Loucy (cell line): ENCODE measurements around the gene MYOF.

Experiments used
- H2AFZ ChIP-seq: fragments of 200-600 bp; sonication (generic); 2 replicates; pipeline ENCODE4 v1.6.0; 2016; ENCODE audit warnings: antibody characterized with exemption, mild to moderate bottlenecking, low read length, moderate library complexity
- H3F3A ChIP-seq: fragments of 200-600 bp; 2 replicates; pipeline ENCODE4 v1.6.0; 2016; ENCODE audit warnings: antibody characterized with exemption, low read depth, mild to moderate bottlenecking
- H3K27me3 ChIP-seq: fragments of 200-600 bp; sonication (generic); 2 replicates; pipeline ENCODE4 v1.6.1; 2014; ENCODE audit warnings: low read length, mild to moderate bottlenecking; ENCODE audit not compliant: insufficient read depth, poor library complexity, severe bottlenecking
- H3K36me3 ChIP-seq: fragments of 200-600 bp; sonication (generic); 2 replicates; pipeline ENCODE4 v1.6.1; 2016; ENCODE audit warnings: low read length; ENCODE audit not compliant: insufficient read depth
- H3K4me1 ChIP-seq: fragments of 200-600 bp; sonication (generic); 2 replicates; pipeline ENCODE4 v1.5.1; 2014; ENCODE audit warnings: low read length, mild to moderate bottlenecking; ENCODE audit not compliant: insufficient read depth, poor library complexity, severe bottlenecking
- H3K4me2 ChIP-seq: fragments of 200-600 bp; sonication (generic); 2 replicates; pipeline ENCODE4 v1.6.0; 2014; ENCODE audit warnings: antibody characterized with exemption, low read length, low read depth, mild to moderate bottlenecking; ENCODE audit not compliant: poor library complexity, severe bottlenecking
- H3K4me3 ChIP-seq: fragments of 200-600 bp; sonication (generic); 2 replicates; pipeline ENCODE4 v1.5.1; 2014; ENCODE audit warnings: low read length, mild to moderate bottlenecking, mixed read lengths; ENCODE audit not compliant: poor library complexity, severe bottlenecking
- H3K79me2 ChIP-seq: fragments of 200-600 bp; sonication (generic); 2 replicates; pipeline ENCODE4 v1.6.1; 2014; ENCODE audit warnings: low read length; ENCODE audit not compliant: insufficient read depth
- H3K9ac ChIP-seq: fragments of 200-600 bp; sonication (generic); 2 replicates; pipeline ENCODE4 v1.6.0; 2014; ENCODE audit warnings: mild to moderate bottlenecking, low read depth, low read length, moderate library complexity; ENCODE audit not compliant: poor library complexity, severe bottlenecking
- H3K9me2 ChIP-seq: fragments of 200-600 bp; sonication (generic); replicated peaks from 2 replicates; pipeline ENCODE4 v1.6.1; 2016; ENCODE audit warnings: low read depth, low read length, mixed read lengths
- H3K9me3 ChIP-seq: fragments of 200-600 bp; sonication (generic); 2 replicates; pipeline ENCODE4 v1.6.1; 2014; ENCODE audit warnings: mild to moderate bottlenecking, antibody characterized with exemption, low read length, low read depth; ENCODE audit not compliant: insufficient read depth
- H4K20me1 ChIP-seq: fragments of 200-600 bp; sonication (generic); 2 replicates; pipeline ENCODE4 v1.6.0; 2014; ENCODE audit warnings: antibody characterized with exemption, low read length, mild to moderate bottlenecking; ENCODE audit not compliant: insufficient read depth, poor library complexity, severe bottlenecking
- EZH2phosphoT487 ChIP-seq: fragments of 200-600 bp; IDR thresholded peaks from 2 replicates; pipeline ENCODE4 v1.6.1; 2018; ENCODE audit warnings: antibody characterized with exemption, mild to moderate bottlenecking, moderate library complexity, borderline replicate concordance
- TF ChIP-seq, protein P1 (sequence below): fragments of 200-600 bp; sonication (generic); conservative IDR thresholded peaks from 2 replicates; pipeline ENCODE4 v1.5.1; 2014; ENCODE audit warnings: mild to moderate bottlenecking, antibody characterized with exemption, low read length

The MYOF gene

DNA sequence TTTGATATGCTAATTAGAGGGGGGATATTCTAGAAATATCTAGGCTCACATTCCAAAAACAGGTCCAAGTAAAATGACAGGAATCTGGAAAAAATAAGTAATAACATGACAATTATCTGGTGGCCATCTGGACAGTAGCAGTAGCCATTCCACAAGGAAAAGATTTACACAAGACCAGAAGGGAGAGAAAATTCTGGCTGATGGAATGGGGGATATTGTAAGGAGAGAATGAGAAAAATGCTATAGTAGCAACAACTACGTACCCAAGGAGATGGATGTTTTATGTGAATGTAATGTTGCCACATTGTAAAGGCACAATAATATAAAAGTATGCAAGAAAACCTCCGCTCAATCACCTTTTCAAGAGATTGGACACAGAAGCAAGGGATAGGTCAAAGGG, 5.4 kb downstream of the MYOF start:
- no peaks in the 10 kb centered on the region for H3K27me3 ChIP-seq
- no peak overlapping the region for H2AFZ ChIP-seq
- no peaks in the 10 kb centered on the region for H3K79me2 ChIP-seq
- no peaks in the 10 kb centered on the region for H3K9me2 ChIP-seq
- no peaks in the 10 kb centered on the region for H3K36me3 ChIP-seq
- H3K4me3 ChIP-seq, result no peak overlapping the region
- H3F3A ChIP-seq, result no peaks in the 10 kb centered on the region
- no peak overlapping the region for H3K4me2 ChIP-seq
- TF ChIP-seq EZH2phosphoT487, result no peak
- TF ChIP-seq, protein P1, sequence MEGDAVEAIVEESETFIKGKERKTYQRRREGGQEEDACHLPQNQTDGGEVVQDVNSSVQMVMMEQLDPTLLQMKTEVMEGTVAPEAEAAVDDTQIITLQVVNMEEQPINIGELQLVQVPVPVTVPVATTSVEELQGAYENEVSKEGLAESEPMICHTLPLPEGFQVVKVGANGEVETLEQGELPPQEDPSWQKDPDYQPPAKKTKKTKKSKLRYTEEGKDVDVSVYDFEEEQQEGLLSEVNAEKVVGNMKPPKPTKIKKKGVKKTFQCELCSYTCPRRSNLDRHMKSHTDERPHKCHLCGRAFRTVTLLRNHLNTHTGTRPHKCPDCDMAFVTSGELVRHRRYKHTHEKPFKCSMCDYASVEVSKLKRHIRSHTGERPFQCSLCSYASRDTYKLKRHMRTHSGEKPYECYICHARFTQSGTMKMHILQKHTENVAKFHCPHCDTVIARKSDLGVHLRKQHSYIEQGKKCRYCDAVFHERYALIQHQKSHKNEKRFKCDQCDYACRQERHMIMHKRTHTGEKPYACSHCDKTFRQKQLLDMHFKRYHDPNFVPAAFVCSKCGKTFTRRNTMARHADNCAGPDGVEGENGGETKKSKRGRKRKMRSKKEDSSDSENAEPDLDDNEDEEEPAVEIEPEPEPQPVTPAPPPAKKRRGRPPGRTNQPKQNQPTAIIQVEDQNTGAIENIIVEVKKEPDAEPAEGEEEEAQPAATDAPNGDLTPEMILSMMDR, result no peak
- no peaks in the 10 kb centered on the region for H3K9me3 ChIP-seq
- no peak overlapping the region for H3K9ac ChIP-seq
- H3K4me1 ChIP-seq, result peaks cover under 1% of the 10 kb centered on the region
- no peaks in the 10 kb centered on the region for H4K20me1 ChIP-seq

DNA sequence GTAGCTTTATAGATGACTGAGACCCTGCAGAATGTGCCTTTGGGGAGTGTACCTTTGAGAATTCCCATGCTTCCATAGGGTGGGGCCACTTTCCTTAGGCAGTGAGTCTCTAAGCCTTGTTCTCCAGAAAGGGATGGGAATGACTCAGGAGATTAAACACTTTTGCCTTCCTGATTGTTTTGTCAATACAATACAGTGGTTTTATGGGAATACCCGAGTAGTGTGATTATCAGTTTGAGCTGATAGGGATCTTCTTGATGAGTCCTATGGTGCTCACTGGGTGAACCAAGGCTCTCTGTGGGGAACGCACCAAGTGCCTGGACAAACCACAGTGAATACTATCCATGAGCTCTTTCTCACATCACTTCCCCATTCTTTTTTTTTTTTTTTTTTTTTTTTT, 6.3 kb downstream of the MYOF start:
- Histone ChIP-seq H3K9me3 (no peaks in the 10 kb centered on the region), H3K9me2 (no peaks in the 10 kb centered on the region), H3K4me1 (no peaks in the 10 kb centered on the region), H3K36me3 (no peaks in the 10 kb centered on the region), H3K9ac (no peak overlapping the region), H3K79me2 (no peaks in the 10 kb centered on the region), H4K20me1 (no peaks in the 10 kb centered on the region), H3K27me3 (no peaks in the 10 kb centered on the region), H3K4me3 (no peak overlapping the region), H2AFZ (no peak overlapping the region), H3K4me2 (no peak overlapping the region), H3F3A (no peaks in the 10 kb centered on the region)
- TF ChIP-seq, protein P1, result no peak
- TF ChIP-seq EZH2phosphoT487, result no peak

DNA sequence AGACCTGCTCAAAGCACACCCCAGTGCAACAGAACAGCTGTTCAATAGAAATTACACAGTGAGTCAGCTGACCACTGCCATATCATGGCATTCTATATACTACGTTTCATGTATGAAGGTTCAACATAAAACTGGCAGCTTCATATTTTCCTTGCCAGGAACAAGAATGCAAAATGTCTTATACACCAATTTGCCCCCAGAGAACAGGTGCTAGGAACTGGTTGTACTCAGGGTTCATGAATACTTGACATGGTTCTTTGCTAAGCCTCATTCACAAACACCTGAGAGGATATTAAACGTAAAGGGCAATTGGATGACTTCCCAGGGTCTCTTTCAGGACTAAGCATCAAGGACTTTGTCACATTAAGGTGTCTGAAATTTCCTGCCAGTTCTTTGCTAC, 6.9 kb downstream of the MYOF start:
- H3K4me3 ChIP-seq, result no peak overlapping the region
- no peak for TF ChIP-seq EZH2phosphoT487
- TF ChIP-seq, protein P1, result no peak
- no peaks in the 10 kb centered on the region for H4K20me1 ChIP-seq
- no peak overlapping the region for H3K9ac ChIP-seq
- no peaks in the 10 kb centered on the region for H3K79me2 ChIP-seq
- no peaks in the 10 kb centered on the region for H3K36me3 ChIP-seq
- no peak overlapping the region for H3K4me2 ChIP-seq
- no peaks in the 10 kb centered on the region for H3K27me3 ChIP-seq
- no peaks in the 10 kb centered on the region for H3F3A ChIP-seq
- H2AFZ ChIP-seq, result no peak overlapping the region
- H3K4me1 ChIP-seq, result no peaks in the 10 kb centered on the region
- H3K9me2 ChIP-seq, result no peaks in the 10 kb centered on the region
- no peaks in the 10 kb centered on the region for H3K9me3 ChIP-seq
